Measurements from ENCODE around the gene SPIN1. TPM values are rescaled to one million over a fixed set of nuclear protein-coding genes. Genes with fewer than 3 reads are reported as not detected.
A peak's percentile ranks its signal among the peaks of the same experiment; 100 is the strongest.

Gene SPIN1
- total RNA-seq, 1 donor from 2014 or later, result 154 TPM

DNA sequence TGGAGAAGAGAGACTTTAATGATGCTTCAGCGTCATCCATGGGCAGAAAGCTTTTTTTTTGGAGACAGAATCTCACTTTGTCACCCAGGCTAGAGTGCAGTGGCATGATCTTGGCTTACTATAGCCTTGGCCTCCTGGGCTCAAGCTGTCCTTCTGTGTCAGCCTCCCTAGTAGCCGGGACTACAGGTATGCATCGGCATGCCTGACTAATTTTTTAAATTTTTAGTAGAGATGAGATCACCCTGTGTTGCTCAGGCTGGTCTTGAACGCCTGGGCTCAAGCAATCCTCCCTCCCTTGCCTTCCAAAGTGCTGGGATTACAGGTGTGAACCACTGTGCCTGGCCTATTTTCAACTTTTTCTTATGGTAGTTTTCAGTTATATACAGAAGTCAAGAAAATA, 23.2 kb downstream of the SPIN1 start:
- H3K27ac Mint-ChIP-seq, result no peak overlapping the region
- no peaks in the 10 kb centered on the region for H3K27me3 Mint-ChIP-seq
- no peak overlapping the region for H3K4me3 Mint-ChIP-seq (ENCODE audit: low read depth)
- H3K36me3 Mint-ChIP-seq (ENCODE audit: insufficient read depth), result peaks cover 38% of the 10 kb centered on the region
- H3K9me3 Mint-ChIP-seq (ENCODE audit: low read depth), result peaks cover 18% of the 10 kb centered on the region
- TF ChIP-seq, protein P1, sequence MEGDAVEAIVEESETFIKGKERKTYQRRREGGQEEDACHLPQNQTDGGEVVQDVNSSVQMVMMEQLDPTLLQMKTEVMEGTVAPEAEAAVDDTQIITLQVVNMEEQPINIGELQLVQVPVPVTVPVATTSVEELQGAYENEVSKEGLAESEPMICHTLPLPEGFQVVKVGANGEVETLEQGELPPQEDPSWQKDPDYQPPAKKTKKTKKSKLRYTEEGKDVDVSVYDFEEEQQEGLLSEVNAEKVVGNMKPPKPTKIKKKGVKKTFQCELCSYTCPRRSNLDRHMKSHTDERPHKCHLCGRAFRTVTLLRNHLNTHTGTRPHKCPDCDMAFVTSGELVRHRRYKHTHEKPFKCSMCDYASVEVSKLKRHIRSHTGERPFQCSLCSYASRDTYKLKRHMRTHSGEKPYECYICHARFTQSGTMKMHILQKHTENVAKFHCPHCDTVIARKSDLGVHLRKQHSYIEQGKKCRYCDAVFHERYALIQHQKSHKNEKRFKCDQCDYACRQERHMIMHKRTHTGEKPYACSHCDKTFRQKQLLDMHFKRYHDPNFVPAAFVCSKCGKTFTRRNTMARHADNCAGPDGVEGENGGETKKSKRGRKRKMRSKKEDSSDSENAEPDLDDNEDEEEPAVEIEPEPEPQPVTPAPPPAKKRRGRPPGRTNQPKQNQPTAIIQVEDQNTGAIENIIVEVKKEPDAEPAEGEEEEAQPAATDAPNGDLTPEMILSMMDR (IDR thresholded peaks at IDR 0.05; ENCODE audit: unreplicated experiment), result no peak
- H3K4me1 Mint-ChIP-seq (ENCODE audit: low read depth), result peaks cover 2% of the 10 kb centered on the region
- DNase-seq (ENCODE audit: low spot score, unreplicated experiment), result no peak

DNA sequence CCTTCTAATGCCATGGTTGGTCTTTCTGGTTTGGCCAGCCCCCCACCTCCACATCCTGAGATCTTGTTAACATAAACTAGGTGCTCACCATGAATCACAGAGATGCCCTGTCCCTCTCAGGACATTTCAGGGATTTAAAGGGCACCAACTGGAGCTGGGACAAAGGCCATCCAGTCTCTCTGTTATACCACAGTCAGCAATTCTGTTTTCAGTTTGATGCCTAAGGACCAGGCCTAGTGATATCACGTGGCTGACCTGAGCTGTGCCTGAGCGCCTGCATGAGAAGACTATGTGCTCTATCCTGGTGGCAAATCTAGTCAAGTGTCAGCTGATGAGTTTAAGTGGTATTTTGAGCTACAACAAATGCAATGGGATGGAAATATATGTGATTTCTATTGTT, 26.1 kb downstream of the SPIN1 start:
- Mint-ChIP-seq H3K4me1 (ENCODE audit: low read depth) (no peaks in the 10 kb centered on the region), H3K4me3 (ENCODE audit: low read depth) (no peak overlapping the region), H3K36me3 (ENCODE audit: insufficient read depth) (peaks cover 59% of the 10 kb centered on the region), H3K9me3 (ENCODE audit: low read depth) (peaks cover 27% of the 10 kb centered on the region), H3K27ac (no peak overlapping the region), H3K27me3 (no peaks in the 10 kb centered on the region)
- DNase-seq (ENCODE audit: low spot score, unreplicated experiment), result no peak
- TF ChIP-seq, protein P1 (IDR thresholded peaks at IDR 0.05; ENCODE audit: unreplicated experiment), result no peak

DNA sequence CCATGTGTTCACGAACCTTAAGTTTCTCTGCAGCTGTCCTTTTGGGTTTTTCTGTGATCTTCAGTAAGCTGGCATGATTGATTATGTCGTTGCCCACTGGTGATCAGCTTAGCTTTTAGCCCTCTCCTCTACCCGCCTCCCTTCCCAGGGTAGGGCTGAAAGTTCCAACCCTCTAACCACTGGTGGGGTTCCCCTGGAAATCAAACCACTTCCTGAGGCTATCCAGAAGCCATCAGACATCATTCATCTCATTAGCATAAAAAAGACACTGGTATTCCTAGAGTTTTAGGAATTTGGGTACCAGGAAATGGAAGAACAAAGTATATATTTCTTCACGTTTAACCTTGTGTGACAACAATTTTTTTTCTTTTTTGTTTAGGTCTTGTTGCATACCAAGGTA, 29.8 kb downstream of the SPIN1 start:
- H3K4me3 Mint-ChIP-seq (ENCODE audit: low read depth), result no peak overlapping the region
- DNase-seq (ENCODE audit: low spot score, unreplicated experiment), result no peak
- peaks cover 69% of the 10 kb centered on the region for H3K36me3 Mint-ChIP-seq (ENCODE audit: insufficient read depth)
- TF ChIP-seq, protein P1 (IDR thresholded peaks at IDR 0.05; ENCODE audit: unreplicated experiment), result no peak
- no peaks in the 10 kb centered on the region for H3K27me3 Mint-ChIP-seq
- no peaks in the 10 kb centered on the region for H3K4me1 Mint-ChIP-seq (ENCODE audit: low read depth)
- H3K27ac Mint-ChIP-seq, result no peak overlapping the region
- peaks cover 23% of the 10 kb centered on the region for H3K9me3 Mint-ChIP-seq (ENCODE audit: low read depth)

DNA sequence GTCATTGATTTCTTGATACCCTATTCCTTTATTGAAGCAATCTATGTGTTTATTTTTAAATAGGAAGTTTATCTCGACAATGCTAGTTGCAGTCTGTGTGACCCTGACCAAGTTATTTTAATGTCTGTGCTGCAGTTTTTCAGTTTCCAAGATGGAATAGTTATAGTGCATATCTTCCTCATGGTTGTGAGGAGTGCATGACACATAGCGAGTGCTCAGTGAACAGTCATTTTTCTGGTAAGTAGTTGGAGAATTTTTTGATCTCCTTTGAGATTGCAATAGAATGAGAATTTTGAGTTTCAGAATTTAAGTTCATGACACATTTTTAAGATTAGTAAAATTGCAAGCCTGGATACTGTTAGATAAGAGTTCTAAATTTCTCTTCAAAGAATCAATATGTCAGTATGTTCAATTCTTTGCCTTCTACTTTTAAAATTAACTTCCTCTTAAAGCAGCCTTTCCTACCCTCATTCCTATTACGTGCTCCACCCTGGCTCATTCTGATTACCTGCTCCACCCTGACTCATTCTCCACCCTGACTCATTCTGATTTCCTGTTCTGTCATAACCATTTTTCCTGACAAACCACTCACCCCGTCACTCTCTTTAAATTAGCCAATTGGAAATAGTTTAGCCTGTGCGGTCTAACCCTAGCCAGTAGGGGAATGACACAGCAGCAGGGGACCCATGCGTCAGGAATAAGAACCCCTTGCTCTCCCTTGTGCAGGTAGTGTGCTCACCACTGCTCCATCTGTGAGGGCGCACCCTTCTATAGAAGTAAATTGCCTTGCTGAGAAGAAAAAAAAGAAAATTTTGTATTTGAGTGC, 30.7 kb downstream of the SPIN1 start:
- Mint-ChIP-seq H3K27me3 (no peaks in the 10 kb centered on the region), H3K9me3 (ENCODE audit: low read depth) (peaks cover 23% of the 10 kb centered on the region), H3K4me3 (ENCODE audit: low read depth) (no peak overlapping the region), H3K4me1 (ENCODE audit: low read depth) (no peaks in the 10 kb centered on the region), H3K27ac (peak overlapping the region; percentile 45), H3K36me3 (ENCODE audit: insufficient read depth) (peaks cover 69% of the 10 kb centered on the region)
- TF ChIP-seq, protein P1 (IDR thresholded peaks at IDR 0.05; ENCODE audit: unreplicated experiment), result no peak
- no peak for DNase-seq (ENCODE audit: low spot score, unreplicated experiment)

DNA sequence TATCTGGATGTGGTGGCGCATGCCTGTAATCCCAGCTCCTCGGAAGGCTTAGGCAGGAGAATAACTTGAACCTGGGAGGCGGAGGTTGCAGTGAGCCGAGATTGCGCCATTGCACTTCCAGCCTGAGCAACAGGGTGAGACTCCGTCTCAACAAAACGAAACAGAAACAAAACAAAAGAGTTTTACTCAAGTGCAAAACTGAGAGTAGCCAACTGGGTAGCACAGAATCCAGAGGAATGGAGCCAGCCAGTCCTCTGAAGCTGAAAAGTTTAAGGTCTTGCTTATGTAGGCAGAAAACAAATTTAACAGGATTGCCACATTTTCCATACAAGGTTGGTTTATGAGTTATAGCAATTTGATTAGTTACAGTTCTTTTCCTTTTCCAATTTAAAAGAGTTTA, 32.0 kb downstream of the SPIN1 start:
- H3K27ac Mint-ChIP-seq, result no peak overlapping the region
- no peak for DNase-seq (ENCODE audit: low spot score, unreplicated experiment)
- TF ChIP-seq, protein P1 (IDR thresholded peaks at IDR 0.05; ENCODE audit: unreplicated experiment), result no peak
- no peak overlapping the region for H3K4me3 Mint-ChIP-seq (ENCODE audit: low read depth)
- peaks cover 17% of the 10 kb centered on the region for H3K9me3 Mint-ChIP-seq (ENCODE audit: low read depth)
- H3K36me3 Mint-ChIP-seq (ENCODE audit: insufficient read depth), result peaks cover 61% of the 10 kb centered on the region
- no peaks in the 10 kb centered on the region for H3K4me1 Mint-ChIP-seq (ENCODE audit: low read depth)
- H3K27me3 Mint-ChIP-seq, result no peaks in the 10 kb centered on the region

Data from progenitor cell of endocrine pancreas (in vitro differentiated cells).